Fibroblast of lung (primary cell): ENCODE data around the gene RGS19. TPM values are rescaled to one million over a fixed set of nuclear protein-coding genes. Genes with fewer than 3 reads are reported as not detected.

Experiments
- DNase-seq, 2 donors: peaks; one replicate each; pipeline versions ENCODE4 v3.0.0 to v3.0.0-alpha.2; 2010; ENCODE audit warnings: low read depth in 2 of 2
- H2AFZ ChIP-seq: 2 replicates; pipeline ENCODE4 v1.5.1; 2012; ENCODE audit warnings: low read length, control low read depth, inconsistent platforms
- H3K27ac ChIP-seq: 2 replicates; pipeline ENCODE4 v1.5.1; 2011; ENCODE audit warnings: low read length, control low read depth; ENCODE audit not compliant: insufficient read depth
- H3K27me3 ChIP-seq: 2 replicates; pipeline ENCODE4 v1.5.1; 2011; ENCODE audit warnings: mild to moderate bottlenecking, low read length; ENCODE audit not compliant: control insufficient read depth, insufficient read depth
- H3K36me3 ChIP-seq: 2 replicates; pipeline ENCODE4 v1.5.1; 2011; ENCODE audit warnings: low read length; ENCODE audit not compliant: control insufficient read depth, insufficient read depth
- H3K4me1 ChIP-seq: 2 replicates; pipeline ENCODE4 v1.5.1; 2011; ENCODE audit warnings: low read length; ENCODE audit not compliant: control insufficient read depth, insufficient read depth; ENCODE audit errors: extremely low read depth
- H3K4me2 ChIP-seq: 2 replicates; pipeline ENCODE4 v1.5.1; 2011; ENCODE audit warnings: low read length, control low read depth; ENCODE audit not compliant: insufficient read depth; ENCODE audit errors: extremely low read depth
- H3K4me3 ChIP-seq, 4 experiments: fragments of 200-600 bp in 1 of 4; sonication (generic) in 1 of 4; replicated peaks in 1 of 4; 2 replicates each; pipeline ENCODE4 v1.5.1; 2011 to 2016; ENCODE audit warnings: low read length in 4 of 4, low read depth in 3 of 4, mild to moderate bottlenecking in 3 of 4, control low read depth in 2 of 4, inconsistent platforms in 1 of 4, mixed read lengths in 1 of 4; ENCODE audit not compliant: insufficient read depth in 1 of 4; ENCODE audit errors: control extremely low read depth in 1 of 4
- H3K79me2 ChIP-seq: 2 replicates; pipeline ENCODE4 v1.5.1; 2012; ENCODE audit warnings: mild to moderate bottlenecking, low read length, inconsistent platforms; ENCODE audit not compliant: control insufficient read depth, insufficient read depth
- H3K9ac ChIP-seq: 2 replicates; pipeline ENCODE4 v1.5.1; 2011; ENCODE audit warnings: mild to moderate bottlenecking, low read length, control low read depth; ENCODE audit not compliant: insufficient read depth
- H3K9me3 ChIP-seq: 2 replicates; pipeline ENCODE4 v1.5.1; 2012; ENCODE audit warnings: low read depth, low read length; ENCODE audit not compliant: control insufficient read depth, insufficient read depth
- H4K20me1 ChIP-seq: 2 replicates; pipeline ENCODE4 v1.5.1; 2011; ENCODE audit warnings: low read length; ENCODE audit not compliant: control insufficient read depth, insufficient read depth; ENCODE audit errors: extremely low read depth
- CTCF ChIP-seq, 2 donors: IDR thresholded peaks in 1 of 2; conservative IDR thresholded peaks in 1 of 2; 1 replicate in 1 of 2; 2 replicates in 1 of 2; pipeline ENCODE4 v1.5.1; 2011 to 2012; ENCODE audit warnings: low read length in 2 of 2, control low read depth in 1 of 2, inconsistent platforms in 1 of 2, low read depth in 1 of 2, mild to moderate bottlenecking in 1 of 2
- EZH2 ChIP-seq: IDR thresholded peaks from 2 replicates; pipeline ENCODE4 v1.5.1; 2012; ENCODE audit warnings: low read length, control low read depth, mild to moderate bottlenecking; ENCODE audit errors: missing control alignments
- polyA plus RNA-seq, 2 donors: library from polyadenylated mRNA; depleted of rRNA in 1 of 2; stranded (reverse) in 1 of 2; unstranded in 1 of 2; fragments of >200 nt; gene quantifications; 2 replicates each; pipeline ENCODE4 v1.2.1, GENCODE V29; 2011 to 2012; ENCODE audit warnings: missing spikeins in 1 of 2
- total RNA-seq: library from RNA; depleted of rRNA; stranded (reverse); fragments of >200 nt; gene quantifications from 2 replicates; pipeline ENCODE4 v1.2.1, GENCODE V29; 2014

RGS19 gene
- total and polyA plus RNA-seq, 2 donors (not counting 1 experiment from before 2014, with no cell fraction given), result 5.8 to 9.1 TPM

GRCh38 chr20:64116541-64117431, 37.5 kb upstream of the RGS19 start:
- H3K9me3 ChIP-seq, result no peaks in the 10 kb centered on the region
- no peaks in the 10 kb centered on the region for H3K36me3 ChIP-seq
- no peaks in the 10 kb centered on the region for H3K79me2 ChIP-seq
- no peaks in the 10 kb centered on the region for H3K4me1 ChIP-seq
- peaks cover 2% of the 10 kb centered on the region for H3K27me3 ChIP-seq
- no peak for DNase-seq
- no peak overlapping the region for H3K4me2 ChIP-seq
- no peak overlapping the region for H3K4me3 ChIP-seq
- no peak for TF ChIP-seq CTCF (conservative IDR thresholded peaks at IDR 0.05 in 1 of 2, IDR thresholded peaks at IDR 0.05 in 1 of 2; ENCODE audit: low read depth in 1 of 2, low read length in 2 of 2)
- TF ChIP-seq EZH2, result no peak
- no peaks in the 10 kb centered on the region for H4K20me1 ChIP-seq
- H3K9ac ChIP-seq, result no peak overlapping the region
- no peak overlapping the region for H2AFZ ChIP-seq
- H3K27ac ChIP-seq, result no peak overlapping the region

- H3K79me2 ChIP-seq, result no peaks in the 10 kb centered on the region
- no peak overlapping the region for H2AFZ ChIP-seq
- no peaks in the 10 kb centered on the region for H3K9me3 ChIP-seq
- no peaks in the 10 kb centered on the region for H3K4me1 ChIP-seq
- H3K36me3 ChIP-seq, result no peaks in the 10 kb centered on the region
- no peak overlapping the region for H3K4me2 ChIP-seq
- H4K20me1 ChIP-seq, result no peaks in the 10 kb centered on the region
- H3K27me3 ChIP-seq, result peaks cover 2% of the 10 kb centered on the region
- no peak for DNase-seq
- H3K4me3 ChIP-seq, result no peak overlapping the region
- TF ChIP-seq EZH2, result no peak
- no peak for TF ChIP-seq CTCF (conservative IDR thresholded peaks at IDR 0.05 in 1 of 2, IDR thresholded peaks at IDR 0.05 in 1 of 2; ENCODE audit: low read depth in 1 of 2, low read length in 2 of 2)
- no peak overlapping the region for H3K27ac ChIP-seq
- H3K9ac ChIP-seq, result no peak overlapping the region
Observed at GRCh38 chr20:64116016-64116415, 36.7 kb upstream of the RGS19 start.

- H3K4me1 ChIP-seq, result no peaks in the 10 kb centered on the region
Observed at GRCh38 chr20:64115171-64115911, 36.0 kb upstream of the RGS19 start.

More at GRCh38 chr20:64115171-64115911, 36.0 kb upstream of the RGS19 start:
- H3K4me2 ChIP-seq, result no peak overlapping the region
- H3K9ac ChIP-seq, result no peak overlapping the region
- no peak overlapping the region for H3K4me3 ChIP-seq
- peaks cover 2% of the 10 kb centered on the region for H3K27me3 ChIP-seq
- DNase-seq, result no peak
- TF ChIP-seq CTCF (conservative IDR thresholded peaks at IDR 0.05 in 1 of 2, IDR thresholded peaks at IDR 0.05 in 1 of 2; ENCODE audit: low read depth in 1 of 2, low read length in 2 of 2), result no peak
- TF ChIP-seq EZH2, result no peak
- no peaks in the 10 kb centered on the region for H3K79me2 ChIP-seq
- H3K36me3 ChIP-seq, result no peaks in the 10 kb centered on the region
- H2AFZ ChIP-seq, result no peak overlapping the region
- no peaks in the 10 kb centered on the region for H3K9me3 ChIP-seq
- H3K27ac ChIP-seq, result no peak overlapping the region
- no peaks in the 10 kb centered on the region for H4K20me1 ChIP-seq
